Hepatocyte (in vitro differentiated cells): ENCODE data around the gene LPCAT3. TPM values are rescaled to one million over a fixed set of nuclear protein-coding genes. Genes with fewer than 3 reads are reported as not detected.

ENCODE experiments used
- DNase-seq: peaks from one replicate; pipeline ENCODE4 v3.0.0-alpha.2; 2016; ENCODE audit warnings: low spot score
- H2AFZ ChIP-seq: fragments of 200-600 bp; sonication (generic); 2 replicates; pipeline ENCODE4 v1.6.0; 2016; ENCODE audit warnings: antibody characterized with exemption, mild to moderate bottlenecking
- H3K27ac ChIP-seq: fragments of 200-600 bp; sonication (generic); 2 replicates; pipeline ENCODE4 v1.5.1; 2016; ENCODE audit warnings: mild to moderate bottlenecking
- H3K27me3 ChIP-seq: fragments of 200-600 bp; sonication (generic); 2 replicates; pipeline ENCODE4 v1.6.1; 2016
- H3K36me3 ChIP-seq: fragments of 200-600 bp; sonication (generic); replicated peaks from 2 replicates; pipeline ENCODE4 v1.5.1; 2016; ENCODE audit warnings: low read depth; ENCODE audit not compliant: insufficient read depth
- H3K4me1 ChIP-seq: fragments of 200-600 bp; sonication (generic); 2 replicates; pipeline ENCODE4 v1.5.1; 2016; ENCODE audit warnings: mild to moderate bottlenecking, moderate library complexity; ENCODE audit not compliant: insufficient read depth
- H3K4me2 ChIP-seq: fragments of 200-600 bp; sonication (generic); 2 replicates; pipeline ENCODE4 v1.6.0; 2016
- H3K4me3 ChIP-seq: fragments of 200-600 bp; sonication (generic); 2 replicates; pipeline ENCODE4 v1.5.1; 2016; ENCODE audit warnings: mild to moderate bottlenecking
- H3K79me2 ChIP-seq: fragments of 200-600 bp; sonication (generic); 2 replicates; pipeline ENCODE4 v1.6.0; 2017; ENCODE audit warnings: mild to moderate bottlenecking
- H3K9me2 ChIP-seq: fragments of 200-600 bp; sonication (generic); replicated peaks from 2 replicates; pipeline ENCODE4 v1.6.0; 2017; ENCODE audit warnings: mild to moderate bottlenecking; ENCODE audit not compliant: insufficient read depth
- H3K9me3 ChIP-seq: fragments of 200-600 bp; sonication (generic); 2 replicates; pipeline ENCODE4 v1.5.1; 2016; ENCODE audit warnings: low read depth, mild to moderate bottlenecking
- H4K20me1 ChIP-seq: fragments of 200-600 bp; sonication (generic); 2 replicates; pipeline ENCODE4 v1.6.0; 2016; ENCODE audit warnings: mild to moderate bottlenecking; ENCODE audit not compliant: insufficient read depth, poor library complexity, severe bottlenecking
- CTCF ChIP-seq: fragments of 200-600 bp; sonication (generic); IDR thresholded peaks from 2 replicates; pipeline ENCODE4 v1.5.1; 2016; ENCODE audit warnings: antibody characterized with exemption, mild to moderate bottlenecking; ENCODE audit not compliant: poor library complexity
- EZH2 ChIP-seq: fragments of 200-600 bp; sonication (generic); IDR thresholded peaks from 2 replicates; pipeline ENCODE4 v1.6.1; 2016; ENCODE audit warnings: antibody characterized with exemption, mild to moderate bottlenecking, borderline replicate concordance
- EZH2phosphoT487 ChIP-seq: fragments of 200-600 bp; sonication (generic); IDR thresholded peaks from one replicate; pipeline ENCODE4 v1.6.1; 2018; ENCODE audit warnings: antibody characterized with exemption, mild to moderate bottlenecking, low read depth, moderate library complexity; ENCODE audit not compliant: unreplicated experiment, severe bottlenecking
- WGBS: methylation state at CpG from one replicate; pipeline ENCODE4 v1.1.6; 2016; ENCODE audit warnings: low lambda C conversion rate; ENCODE audit errors: missing lambda C conversion rate; 5-methylcytosine and 5-hydroxymethylcytosine counted together
- polyA plus RNA-seq: library from polyadenylated mRNA; unstranded; fragments of >200 nt; fragmentation: Nextera tagmentation; extraction: Ambion mirVana; gene quantifications from 2 replicates; pipeline ENCODE4 v1.2.1, GENCODE V29; 2016
- total RNA-seq: library from RNA; depleted of rRNA; stranded (reverse); fragments of >200 nt; gene quantifications from 2 replicates; pipeline ENCODE4 v1.2.3, GENCODE V29; 2014

Gene LPCAT3
- total and polyA plus RNA-seq, 2 experiments from 2014 or later: 78.6 to 119 TPM

- Histone ChIP-seq H3K4me3 (no peak overlapping the region), H3K27me3 (no peaks in the 10 kb centered on the region), H3K9me3 (no peaks in the 10 kb centered on the region), H3K27ac (no peak overlapping the region), H3K79me2 (no peaks in the 10 kb centered on the region), H4K20me1 (no peaks in the 10 kb centered on the region), H3K4me2 (no peak overlapping the region), H3K9me2 (no peaks in the 10 kb centered on the region), H2AFZ (no peak overlapping the region), H3K4me1 (peaks cover 3% of the 10 kb centered on the region), H3K36me3 (no peaks in the 10 kb centered on the region)
- no peak for TF ChIP-seq CTCF
- no peak for TF ChIP-seq EZH2phosphoT487
- no peak for TF ChIP-seq EZH2
- 96% methylated on average over 20 of the region's 22 CpGs for WGBS
- DNase-seq: no peak
Observed at GRCh38 chr12:6955108-6956020, 62.9 kb downstream of the LPCAT3 start.

- Histone ChIP-seq H3K27me3 (no peaks in the 10 kb centered on the region), H3K4me2 (no peak overlapping the region), H4K20me1 (no peaks in the 10 kb centered on the region), H3K79me2 (no peaks in the 10 kb centered on the region), H3K4me1 (peaks cover 3% of the 10 kb centered on the region), H3K4me3 (no peak overlapping the region), H3K9me3 (no peaks in the 10 kb centered on the region), H3K9me2 (no peaks in the 10 kb centered on the region), H2AFZ (no peak overlapping the region), H3K27ac (peak overlapping the region; percentile 71), H3K36me3 (no peaks in the 10 kb centered on the region)
- no peak for DNase-seq
- 95% methylated on average over 21 of the region's 21 CpGs for WGBS
- no peak for TF ChIP-seq EZH2
- no peak for TF ChIP-seq CTCF
- no peak for TF ChIP-seq EZH2phosphoT487
Observed at GRCh38 chr12:6954316-6955107, 63.8 kb downstream of the LPCAT3 start.

DNA sequence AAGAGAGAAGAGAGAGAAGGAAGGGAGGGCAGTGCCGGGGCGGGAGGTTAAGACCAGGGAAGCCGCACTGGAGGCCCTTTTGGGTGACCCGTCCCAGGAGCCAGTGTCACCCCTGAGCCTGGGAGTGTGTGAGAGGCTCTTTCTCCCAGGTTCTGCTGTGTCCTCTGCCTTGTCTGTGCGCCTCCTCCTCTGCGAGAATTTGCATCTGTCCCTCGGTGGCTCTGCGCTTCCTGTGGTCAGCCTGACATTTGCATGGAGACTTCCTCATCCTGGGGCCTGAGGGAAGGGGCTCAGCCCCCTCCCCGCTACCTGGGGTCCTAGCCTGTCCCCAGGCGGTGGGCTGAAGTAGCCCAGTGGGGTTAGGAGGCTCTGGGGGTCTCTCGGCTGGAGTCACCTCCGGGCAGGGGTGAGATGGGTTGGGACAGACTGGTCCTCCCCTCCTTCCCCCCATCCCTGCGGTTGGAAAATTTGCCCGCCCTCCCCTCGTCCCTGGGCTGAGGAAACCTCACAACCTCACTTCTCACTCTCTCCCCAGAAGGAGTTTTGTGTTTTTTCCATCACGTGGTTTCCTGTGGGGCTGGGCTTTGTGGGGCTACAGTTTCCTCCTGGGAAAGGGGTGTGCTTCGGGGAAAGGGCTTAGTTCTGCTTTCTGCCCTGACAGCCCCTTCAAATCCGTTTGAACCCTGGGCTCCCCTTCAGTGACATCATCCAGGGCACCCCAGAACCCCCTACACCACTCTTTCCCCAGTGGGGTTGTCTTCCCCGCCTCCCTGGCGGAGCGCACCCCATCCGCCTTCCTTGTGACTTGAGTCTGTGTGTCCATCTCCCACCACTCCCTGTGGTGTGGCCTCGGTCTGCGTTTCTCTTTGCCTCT lies 64.6 kb downstream of the LPCAT3 start:
- Histone ChIP-seq H2AFZ (no peak overlapping the region), H3K27me3 (no peaks in the 10 kb centered on the region), H3K9me2 (no peaks in the 10 kb centered on the region), H3K79me2 (no peaks in the 10 kb centered on the region), H3K4me2 (no peak overlapping the region), H3K9me3 (no peaks in the 10 kb centered on the region), H3K4me1 (peaks cover 3% of the 10 kb centered on the region), H3K4me3 (no peak overlapping the region), H4K20me1 (no peaks in the 10 kb centered on the region), H3K27ac (peak overlapping the region; percentile 71), H3K36me3 (no peaks in the 10 kb centered on the region)
- TF ChIP-seq CTCF: no peak
- TF ChIP-seq EZH2: no peak
- TF ChIP-seq EZH2phosphoT487: no peak
- WGBS: 82% methylated on average over 17 of the region's 24 CpGs
- no peak for DNase-seq
